Renal pelvis (tissue), 3 donors: ENCODE measurements around the gene CBLC. TPM values are rescaled to one million over a fixed set of nuclear protein-coding genes. Genes with fewer than 3 reads are reported as not detected.

Experiments used
- polyA plus RNA-seq, 3 donors: library from polyadenylated mRNA; unstranded; fragments of 120-200 nt; gene quantifications; one replicate each; pipeline ENCODE4 v1.2.1, GENCODE V29; 2013; ENCODE audit not compliant: insufficient read length in 3 of 3

The CBLC gene
- polyA plus RNA-seq, 3 donors, result 6.6 to 9.7 (median 7.4) TPM

Other genes starting within 250 kb of the CBLC start
- not detected for gene CEACAM20, start 248.2 kb upstream of the CBLC start, polyA plus RNA-seq
- gene IGSF23, start 164.3 kb upstream of the CBLC start, polyA plus RNA-seq, result 1 to 10 TPM in 2 of 3 donors, under 1 TPM in 1; 0.95 to 2.0 (median 1.3) TPM
- 10 to 100 TPM; 32.7 to 42.9 (median 41.1) TPM for gene PVR, start 134.0 kb upstream of the CBLC start, polyA plus RNA-seq
- gene CEACAM19, start 106.4 kb upstream of the CBLC start, polyA plus RNA-seq, result 10 to 100 TPM; 10.2 to 24.7 (median 24.3) TPM
- not detected for gene CEACAM16, start 78.7 kb upstream of the CBLC start, polyA plus RNA-seq
- gene BCL3, start 29.2 kb upstream of the CBLC start, polyA plus RNA-seq, result 1 to 10 TPM; 8.5 to 9.8 (median 8.8) TPM
- gene BCAM, start 31.2 kb downstream of the CBLC start, polyA plus RNA-seq, result 100 to 1,000 TPM; 677 to 737 (median 725) TPM
- 100 to 1,000 TPM; 181 to 187 (median 187) TPM for gene NECTIN2, start 68.4 kb downstream of the CBLC start, polyA plus RNA-seq
- 10 to 100 TPM; 48.7 to 58.2 (median 57.6) TPM for gene TOMM40, start 113.4 kb downstream of the CBLC start, polyA plus RNA-seq
- 100 to 1,000 TPM; 397 to 528 (median 454) TPM for gene APOE, start 127.9 kb downstream of the CBLC start, polyA plus RNA-seq
- gene APOC1, start 136.7 kb downstream of the CBLC start, polyA plus RNA-seq, result 10 to 100 TPM in 2 of 3 donors, 1 to 10 TPM in 1; 8.4 to 11.7 (median 11.6) TPM
- under 1 TPM in 1 of 3 donors, not detected in 2; 0.35 TPM for gene APOC4, start 164.3 kb downstream of the CBLC start, polyA plus RNA-seq
- gene APOC2, start 168.2 kb downstream of the CBLC start, polyA plus RNA-seq, result 10 to 100 TPM; 13.1 to 16.3 (median 14.1) TPM
- gene CLPTM1, start 177.5 kb downstream of the CBLC start, polyA plus RNA-seq, result 100 to 1,000 TPM; 120 to 129 (median 127) TPM
- 1 to 10 TPM; 6.3 to 7.8 (median 7.6) TPM for gene RELB, start 223.6 kb downstream of the CBLC start, polyA plus RNA-seq